Measurements from ENCODE around the gene PPARG.

DNA sequence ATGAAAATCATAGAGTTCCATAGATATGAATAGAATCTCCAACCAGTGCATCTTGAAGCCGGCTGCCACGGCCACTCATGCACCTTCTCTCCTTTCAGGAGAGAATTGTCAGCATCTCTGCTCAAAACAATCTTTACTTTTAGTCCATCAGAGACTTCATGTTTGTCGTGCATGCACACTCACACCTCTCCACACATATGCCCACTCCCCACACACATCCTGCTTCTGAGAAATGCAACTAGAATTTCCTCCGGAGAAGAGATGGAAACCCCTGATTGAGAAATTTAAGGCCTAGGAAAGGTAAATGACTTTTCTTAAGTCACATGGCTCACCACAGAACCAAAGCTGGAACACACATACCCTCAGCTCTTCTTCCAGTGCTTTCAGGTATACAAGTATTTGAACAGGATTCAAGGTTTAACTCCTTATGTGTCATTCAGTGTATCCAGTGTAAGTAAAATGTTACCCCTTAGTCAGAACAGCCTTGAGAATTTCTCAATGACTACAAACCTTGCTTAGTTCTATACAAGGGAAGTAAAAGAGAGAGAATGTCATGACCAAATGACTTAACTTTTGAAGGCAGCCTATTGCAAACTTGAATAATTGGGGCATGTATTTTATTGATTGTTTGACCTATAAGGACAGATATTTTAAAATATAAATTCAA is 126.3 kb downstream of the PPARG start:
- TF ChIP-seq YY1 (IDR thresholded peaks at IDR 0.05; ENCODE audit: insufficient read depth, insufficient read length) (no peak), SUZ12 (IDR thresholded peaks at IDR 0.05; ENCODE audit: extremely low read depth, insufficient read depth, insufficient read length) (no peak)
